Pericardium fibroblast (primary cell): Measurements from ENCODE around the gene MAS1L. TPM values are rescaled to one million over a fixed set of nuclear protein-coding genes. Genes with fewer than 3 reads are reported as not detected.

ENCODE experiments used
- total RNA-seq: library from RNA; depleted of rRNA; stranded (reverse); fragments of >200 nt; gene quantifications from 2 replicates; pipeline ENCODE4 v1.2.3, GENCODE V29; 2015

Gene MAS1L
- not detected in 2 replicates for total RNA-seq

GRCh38 chr6:29487660-29488059 lies at the start of gene MAS1L:
MAS1L (minus strand) TSS chr6:29487956; CDS start chr6:29487902, 54 bp downstream.

DNA sequence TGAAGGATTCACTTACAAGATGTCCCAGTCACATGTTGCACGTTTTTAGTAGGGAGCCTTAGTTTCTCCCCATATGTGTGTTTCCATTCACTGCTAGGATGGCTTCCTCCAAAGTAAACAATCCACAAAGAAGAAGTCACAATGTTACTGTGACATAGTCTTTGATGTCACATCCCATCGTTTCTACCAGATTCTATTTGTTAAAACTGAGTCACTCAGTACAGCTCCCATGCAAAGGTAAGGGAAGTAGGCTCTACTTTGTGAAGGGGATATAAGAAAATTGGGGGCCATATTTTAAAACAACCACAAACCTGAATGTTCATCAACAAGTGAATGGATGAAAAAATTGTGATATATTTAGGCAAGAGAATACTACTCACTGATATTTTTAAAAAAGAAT lies 30.8 kb downstream of the MAS1L start, which contains the start of the genes OR11A1 and OR2H1:
Gene OR11A1 (minus strand): TSS at position 101 of the 400 bp plus-strand sequence. CDS start 29,430 bp downstream, outside the sequence.
Gene OR2H1 (plus strand): TSS at position 185 of the 400 bp plus-strand sequence. CDS start 4,615 bp downstream, outside the sequence.

DNA sequence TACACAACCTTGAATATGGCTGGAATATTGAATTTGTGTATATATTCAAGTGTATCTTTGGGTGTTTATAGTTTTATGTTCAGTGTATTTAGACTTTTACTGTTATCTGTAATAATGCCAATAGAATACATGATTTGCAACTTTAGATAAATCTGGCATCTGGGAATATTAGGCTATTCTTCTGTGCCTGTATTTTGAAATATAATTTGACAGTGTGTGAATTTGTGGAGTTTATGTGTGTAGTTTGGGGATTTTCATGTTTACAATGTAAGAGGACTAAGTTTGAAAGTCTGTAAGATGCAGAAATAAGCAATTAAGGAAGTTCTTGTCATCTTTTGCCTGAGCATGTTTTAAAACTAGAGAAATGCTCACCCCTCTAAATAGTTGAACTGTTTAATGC lies 48.8 kb downstream of the MAS1L start, which contains the start of gene OR10C1:
Gene OR10C1 (plus strand): TSS at position 301 of the 400 bp plus-strand sequence. CDS start 710 bp downstream, outside the sequence.

Other genes starting within 250 kb of the MAS1L start
- gene OR14J1, start 186.3 kb downstream of the MAS1L start, total RNA-seq = not detected in 2 replicates
- not detected in 2 replicates for gene OR5V1, start 119.1 kb downstream of the MAS1L start, total RNA-seq
- gene OR12D3, start 112.7 kb downstream of the MAS1L start, total RNA-seq = not detected in 2 replicates
- not detected in 2 replicates for gene OR12D2, start 92.3 kb downstream of the MAS1L start, total RNA-seq
- not detected in 2 replicates for gene OR12D1, start 73.0 kb downstream of the MAS1L start, total RNA-seq
- not detected in 2 replicates for gene OR10C1, start 48.6 kb downstream of the MAS1L start, total RNA-seq
- not detected in 2 replicates for gene OR11A1, start 30.9 kb downstream of the MAS1L start, total RNA-seq
- not detected in 2 replicates for gene OR2H1, start 30.8 kb downstream of the MAS1L start, total RNA-seq
- gene UBD, start 71.8 kb upstream of the MAS1L start, total RNA-seq = not detected in 2 replicates
- gene OR2H2, start 97.2 kb upstream of the MAS1L start, total RNA-seq = not detected in 2 replicates
- gene GABBR1, start 145.2 kb upstream of the MAS1L start, total RNA-seq = 7.7 and 8.8 TPM in 2 replicates
- not detected in 2 replicates for gene MOG, start 169.1 kb upstream of the MAS1L start, total RNA-seq
- gene ZFP57, start 193.2 kb upstream of the MAS1L start, total RNA-seq = not detected in 2 replicates
- gene HLA-F, start 235.5 kb upstream of the MAS1L start, total RNA-seq = 0.26 and 1.4 TPM in 2 replicates